ENCODE measurements around the gene PRSS27. TPM values are rescaled to one million over a fixed set of nuclear protein-coding genes. Genes with fewer than 3 reads are reported as not detected.

The PRSS27 gene
- total RNA-seq, 1 donor from 2014 or later = 1.3 TPM

DNA sequence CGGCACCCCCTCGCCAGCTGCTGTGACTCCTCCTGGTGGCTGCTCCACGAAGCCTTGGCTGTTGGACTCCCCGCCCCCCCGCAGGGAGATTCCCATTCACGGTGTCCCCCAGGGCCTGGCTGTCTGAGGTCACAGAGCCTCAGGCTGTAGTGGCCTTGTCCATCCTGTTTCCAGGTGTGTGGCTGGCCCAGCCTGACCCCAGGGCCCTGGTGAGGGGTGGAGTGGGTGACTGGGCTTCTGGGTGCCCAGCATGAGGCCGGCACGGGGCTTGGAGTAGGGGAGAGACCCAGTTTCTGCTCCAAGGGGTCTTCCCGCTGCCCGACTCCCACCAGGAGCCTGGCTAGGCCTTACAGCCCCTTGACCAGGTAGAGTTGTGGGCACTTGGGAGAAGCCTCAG lies 10.4 kb downstream of the PRSS27 start:
- ATAC-seq (no peak), DNase-seq (no peak)
- H3K9me3 ChIP-seq = no peaks in the 10 kb centered on the region

GRCh38 chr16:2708955-2709587 lies 11.0 kb downstream of the PRSS27 start:
- H3K36me3 ChIP-seq = peaks cover 55% of the 10 kb centered on the region
- TF ChIP-seq, protein P1, sequence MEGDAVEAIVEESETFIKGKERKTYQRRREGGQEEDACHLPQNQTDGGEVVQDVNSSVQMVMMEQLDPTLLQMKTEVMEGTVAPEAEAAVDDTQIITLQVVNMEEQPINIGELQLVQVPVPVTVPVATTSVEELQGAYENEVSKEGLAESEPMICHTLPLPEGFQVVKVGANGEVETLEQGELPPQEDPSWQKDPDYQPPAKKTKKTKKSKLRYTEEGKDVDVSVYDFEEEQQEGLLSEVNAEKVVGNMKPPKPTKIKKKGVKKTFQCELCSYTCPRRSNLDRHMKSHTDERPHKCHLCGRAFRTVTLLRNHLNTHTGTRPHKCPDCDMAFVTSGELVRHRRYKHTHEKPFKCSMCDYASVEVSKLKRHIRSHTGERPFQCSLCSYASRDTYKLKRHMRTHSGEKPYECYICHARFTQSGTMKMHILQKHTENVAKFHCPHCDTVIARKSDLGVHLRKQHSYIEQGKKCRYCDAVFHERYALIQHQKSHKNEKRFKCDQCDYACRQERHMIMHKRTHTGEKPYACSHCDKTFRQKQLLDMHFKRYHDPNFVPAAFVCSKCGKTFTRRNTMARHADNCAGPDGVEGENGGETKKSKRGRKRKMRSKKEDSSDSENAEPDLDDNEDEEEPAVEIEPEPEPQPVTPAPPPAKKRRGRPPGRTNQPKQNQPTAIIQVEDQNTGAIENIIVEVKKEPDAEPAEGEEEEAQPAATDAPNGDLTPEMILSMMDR (IDR thresholded peaks at IDR 0.05) = no peak
- H3K4me3 ChIP-seq = no peak overlapping the region
- ATAC-seq (no peak), DNase-seq (no peak)
- H3K9me3 ChIP-seq = no peaks in the 10 kb centered on the region
- H3K27me3 ChIP-seq (ENCODE audit: low read depth) = no peaks in the 10 kb centered on the region
- H3K27ac ChIP-seq = no peak overlapping the region
- no peaks in the 10 kb centered on the region for H3K4me1 ChIP-seq
- intact Hi-C loops (cut with DNase I) = no loop called here

More for the DNA sequence above, 10.4 kb downstream of the PRSS27 start:
- H3K36me3 ChIP-seq = peaks cover 52% of the 10 kb centered on the region
- no peaks in the 10 kb centered on the region for H3K4me1 ChIP-seq
- intact Hi-C loops (cut with DNase I) = no loop called here
- H3K27me3 ChIP-seq (ENCODE audit: low read depth) = no peaks in the 10 kb centered on the region
- H3K27ac ChIP-seq = no peak overlapping the region
- H3K4me3 ChIP-seq = no peak overlapping the region
- TF ChIP-seq, protein P1 (IDR thresholded peaks at IDR 0.05) = no peak

- no peak for ATAC-seq
- TF ChIP-seq, protein P1 (IDR thresholded peaks at IDR 0.05) = no peak
Observed at GRCh38 chr16:2708290-2708639, 11.8 kb downstream of the PRSS27 start.

GRCh38 chr16:2707368-2708289 lies 12.4 kb downstream of the PRSS27 start:
- H3K36me3 ChIP-seq = peaks cover 70% of the 10 kb centered on the region
- no peaks in the 10 kb centered on the region for H3K4me1 ChIP-seq

More at GRCh38 chr16:2708290-2708639, 11.8 kb downstream of the PRSS27 start:
- Histone ChIP-seq H3K36me3 (peaks cover 64% of the 10 kb centered on the region), H3K9me3 (no peaks in the 10 kb centered on the region), H3K4me1 (no peaks in the 10 kb centered on the region), H3K4me3 (no peak overlapping the region), H3K27me3 (ENCODE audit: low read depth) (no peaks in the 10 kb centered on the region), H3K27ac (no peak overlapping the region)
- no peak for DNase-seq
- intact Hi-C loops (cut with DNase I) = no loop called here

DNA sequence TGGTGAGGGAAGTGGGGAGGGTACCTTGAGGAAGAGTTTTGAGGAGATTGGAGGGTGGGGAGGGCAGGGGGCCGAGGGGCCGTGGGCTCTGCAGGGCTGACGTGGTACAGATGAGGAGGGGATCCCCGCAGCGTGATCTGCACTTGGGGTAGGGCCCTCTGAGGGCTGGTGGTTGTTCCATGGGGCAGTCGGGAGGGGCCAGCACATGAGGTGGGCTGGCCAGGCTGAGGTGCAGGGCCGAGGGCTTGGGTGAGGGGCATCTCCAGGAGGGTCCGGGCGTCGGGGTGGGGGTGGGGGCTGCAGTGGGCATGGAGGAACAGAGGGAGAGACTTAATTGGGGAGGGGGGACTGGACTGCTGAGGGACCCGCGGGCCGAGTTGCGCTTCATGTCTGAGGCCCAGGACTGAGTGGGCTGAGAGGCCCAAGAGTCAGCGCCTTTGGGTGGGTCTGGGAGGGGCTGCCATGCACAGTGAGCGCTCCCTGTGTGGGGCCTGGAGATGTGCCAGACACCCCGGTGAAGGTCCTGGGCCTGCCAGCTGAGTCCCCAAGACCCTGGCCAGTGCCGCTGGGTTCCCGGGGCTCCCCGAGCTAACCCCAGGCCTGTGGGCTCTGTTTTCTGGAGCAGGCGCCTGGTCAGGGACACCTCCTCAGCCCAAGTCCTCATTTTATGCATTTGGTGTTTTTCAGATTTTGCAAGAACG lies 13.3 kb downstream of the PRSS27 start:
- Histone ChIP-seq H3K27ac (no peak overlapping the region), H3K36me3 (peaks cover 79% of the 10 kb centered on the region), H3K27me3 (ENCODE audit: low read depth) (no peaks in the 10 kb centered on the region), H3K4me1 (no peaks in the 10 kb centered on the region), H3K4me3 (no peak overlapping the region), H3K9me3 (no peaks in the 10 kb centered on the region)
- DNase-seq (no peak), ATAC-seq (no peak)
- TF ChIP-seq, protein P1 (IDR thresholded peaks at IDR 0.05) = no peak
- intact Hi-C loops (cut with DNase I) = no loop called here

More at GRCh38 chr16:2707368-2708289, 12.4 kb downstream of the PRSS27 start:
- DNase-seq = no peak
- intact Hi-C loops (cut with DNase I) = no loop called here
- H3K27ac ChIP-seq = no peak overlapping the region
- H3K27me3 ChIP-seq (ENCODE audit: low read depth) = no peaks in the 10 kb centered on the region
- ATAC-seq = no peak
- TF ChIP-seq, protein P1 (IDR thresholded peaks at IDR 0.05) = no peak
- H3K9me3 ChIP-seq = no peaks in the 10 kb centered on the region
- no peak overlapping the region for H3K4me3 ChIP-seq

Measured in lower lobe of right lung (tissue), 2 donors.